K562 (cell line): Measurements from ENCODE around the gene MPST.

Experiments
- GMEB1 ChIP-seq: fragments of 250-450 bp; sonication (Bioruptor Pico); IDR thresholded peaks from 2 replicates; pipeline ENCODE4 v1.4.0; 2020; ENCODE audit warnings: mild to moderate bottlenecking
- POLR2H ChIP-seq: IDR thresholded peaks from 2 replicates; pipeline ENCODE4 v1.6.1; 2016; ENCODE audit warnings: missing genetic modification characterization, low read depth, mild to moderate bottlenecking, control low read depth, missing compliant biosample characterization, moderate library complexity
- PRPF4 ChIP-seq: fragments of 200-400 bp; formaldehyde crosslinking; IDR thresholded peaks from one replicate; pipeline ENCODE4 v1.6.1; 2017; ENCODE audit warnings: low read length, low read depth, mild to moderate bottlenecking; ENCODE audit not compliant: insufficient read depth, poor library complexity, severe bottlenecking
- ZBTB49 ChIP-seq: sonication (generic); formaldehyde crosslinking; IDR thresholded peaks from 2 replicates; pipeline ENCODE4 v1.8.0; 2022; ENCODE audit warnings: missing genetic modification reagents, mild to moderate bottlenecking, borderline replicate concordance
- ZNF24 ChIP-seq: fragments of 450-650 bp; IDR thresholded peaks from 2 replicates; pipeline ENCODE4 v1.6.1; 2016

- no peak for TF ChIP-seq POLR2H (tag)
- TF ChIP-seq ZNF24, result no peak
- no peak for TF ChIP-seq GMEB1 (CRISPR knock-in tag)
- TF ChIP-seq PRPF4, result no peak
- no peak for TF ChIP-seq ZBTB49 (CRISPR knock-in tag)
Observed at GRCh38 chr22:37010174-37010573, 9.4 kb upstream of the MPST start.
